ENCODE data around the gene CDH23. TPM values are rescaled to one million over a fixed set of nuclear protein-coding genes. Genes with fewer than 3 reads are reported as not detected.

Gene CDH23
- total RNA-seq, 2 donors from 2014 or later, result 1.7 to 11.2 TPM

DNA sequence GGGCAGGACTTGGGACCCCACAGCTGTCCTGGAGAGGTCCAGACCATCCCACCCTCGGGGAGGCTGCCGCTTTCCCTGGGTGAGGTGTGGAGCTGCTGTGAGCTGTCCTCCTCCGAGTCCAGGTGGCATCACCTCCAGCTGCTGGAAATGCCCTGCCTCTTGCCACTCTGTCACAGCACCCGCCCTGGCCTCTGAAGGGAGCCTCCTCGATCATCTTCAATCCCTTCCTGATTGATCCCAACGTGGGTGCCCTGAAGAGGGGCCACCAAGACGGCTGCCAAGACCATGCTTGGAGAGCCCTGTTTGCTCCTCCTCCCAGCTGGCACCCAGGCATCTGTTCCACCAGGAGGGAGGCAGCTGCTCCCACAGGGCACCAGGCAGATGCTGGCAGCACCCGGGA, 318.3 kb downstream of the CDH23 start:
- DNase-seq (ENCODE audit: low spot score in 2 of 2) (no peak), ATAC-seq (no peak)
- Mint-ChIP-seq H3K27ac (peak overlapping the region; percentile 52 to 97), H3K9me3 (no peaks in the 10 kb centered on the region), H3K36me3 (no peaks in the 10 kb centered on the region)

DNA sequence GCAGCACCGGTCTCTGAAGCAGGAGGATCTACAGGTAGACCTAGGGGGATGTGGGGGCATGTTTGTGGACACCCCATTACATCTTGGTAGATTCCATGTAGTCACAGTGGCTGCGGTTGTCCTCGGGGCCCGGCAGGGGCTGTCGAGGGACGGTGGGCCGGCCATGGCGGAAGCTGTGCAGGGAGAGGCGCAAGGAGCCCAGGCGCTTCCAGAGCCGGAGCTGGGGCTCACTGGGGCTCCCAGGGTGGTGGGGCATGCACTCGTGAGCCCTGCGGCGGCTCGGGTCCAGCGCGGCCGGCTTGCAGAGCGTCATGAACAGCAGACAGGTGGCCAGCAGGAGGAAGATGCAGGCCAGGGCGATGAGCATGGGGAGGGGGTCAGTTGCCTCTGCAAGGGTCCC, 319.1 kb downstream of the CDH23 start:
- ATAC-seq (no peak), DNase-seq (ENCODE audit: low spot score in 2 of 2) (no peak)
- H3K9me3 Mint-ChIP-seq, result no peaks in the 10 kb centered on the region
- H3K36me3 Mint-ChIP-seq, result no peaks in the 10 kb centered on the region
- peak overlapping the region in 1 of 2 donors; percentile 97 for H3K27ac Mint-ChIP-seq

DNA sequence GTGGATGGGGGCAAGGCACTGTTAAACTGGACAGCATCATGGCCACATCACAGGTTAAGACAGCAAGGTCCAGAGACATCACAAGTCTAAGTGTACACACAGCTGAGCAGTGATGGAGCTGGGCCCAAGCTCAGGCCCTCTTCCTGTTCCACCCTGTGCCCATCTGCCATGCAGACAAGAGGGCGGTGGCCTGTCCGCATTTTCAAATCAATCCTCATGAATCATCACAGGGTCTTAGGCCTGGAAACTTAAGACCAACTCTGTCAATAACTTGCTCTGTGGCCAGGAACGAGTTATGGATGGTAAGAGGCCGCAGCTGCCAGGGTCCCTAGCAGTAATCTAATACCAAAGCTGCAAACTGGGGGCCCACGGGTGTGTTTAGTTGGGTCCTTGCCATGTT, 319.7 kb downstream of the CDH23 start:
- DNase-seq (ENCODE audit: low spot score in 2 of 2), result no peak
- Mint-ChIP-seq H3K9me3 (no peaks in the 10 kb centered on the region), H3K36me3 (no peaks in the 10 kb centered on the region), H3K27ac (peak overlapping the region in 1 of 2 donors; percentile 97)
- no peak for ATAC-seq

DNA sequence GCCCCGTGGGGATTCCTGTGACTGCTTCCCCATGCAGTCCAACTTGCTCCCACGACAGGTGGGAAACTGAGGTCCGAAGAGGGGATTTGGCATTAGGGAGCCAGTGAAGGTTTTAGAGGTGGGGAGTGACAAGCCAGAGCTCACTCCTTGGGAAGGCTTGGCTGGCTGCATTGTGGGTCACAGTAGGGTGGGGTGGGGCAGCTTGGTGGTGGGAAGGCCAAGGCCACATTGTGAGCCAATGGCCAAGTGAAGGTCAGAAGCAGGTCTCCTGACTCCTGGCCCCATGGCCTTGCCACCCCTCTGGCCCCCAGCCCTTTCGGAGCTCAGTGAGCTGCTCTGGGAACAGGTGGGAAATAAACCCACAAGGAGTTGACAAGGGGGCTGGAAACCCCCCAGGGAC, 320.3 kb downstream of the CDH23 start:
- Mint-ChIP-seq H3K27ac (peak overlapping the region in 1 of 2 donors; percentile 61), H3K36me3 (no peaks in the 10 kb centered on the region), H3K9me3 (no peaks in the 10 kb centered on the region)
- no peak for ATAC-seq
- no peak for DNase-seq (ENCODE audit: low spot score in 2 of 2)

DNA sequence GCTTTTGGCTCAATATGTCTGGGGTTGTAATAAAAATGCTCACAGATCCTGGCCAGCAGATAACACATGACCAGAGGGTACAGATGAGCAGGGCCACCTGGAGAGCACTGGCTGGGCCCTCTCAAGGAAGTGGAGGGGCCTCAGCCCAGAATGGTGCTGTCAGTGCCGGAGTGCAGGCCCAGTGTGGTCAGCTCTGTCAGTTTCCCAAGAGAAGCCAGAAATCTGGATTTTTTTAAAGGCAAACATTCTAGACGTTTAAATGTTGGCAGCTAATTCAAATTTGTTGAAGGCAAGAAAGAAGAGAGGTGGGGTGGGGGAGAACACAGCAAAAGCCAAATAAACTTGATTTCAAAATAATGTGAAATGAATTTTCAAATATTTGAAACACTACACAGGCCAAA, 320.8 kb downstream of the CDH23 start:
- peak overlapping the region; percentile 61 to 70 for H3K27ac Mint-ChIP-seq
- H3K36me3 Mint-ChIP-seq, result no peaks in the 10 kb centered on the region
- H3K9me3 Mint-ChIP-seq, result no peaks in the 10 kb centered on the region
- no peak for ATAC-seq
- DNase-seq (ENCODE audit: low spot score in 2 of 2), result no peak

DNA sequence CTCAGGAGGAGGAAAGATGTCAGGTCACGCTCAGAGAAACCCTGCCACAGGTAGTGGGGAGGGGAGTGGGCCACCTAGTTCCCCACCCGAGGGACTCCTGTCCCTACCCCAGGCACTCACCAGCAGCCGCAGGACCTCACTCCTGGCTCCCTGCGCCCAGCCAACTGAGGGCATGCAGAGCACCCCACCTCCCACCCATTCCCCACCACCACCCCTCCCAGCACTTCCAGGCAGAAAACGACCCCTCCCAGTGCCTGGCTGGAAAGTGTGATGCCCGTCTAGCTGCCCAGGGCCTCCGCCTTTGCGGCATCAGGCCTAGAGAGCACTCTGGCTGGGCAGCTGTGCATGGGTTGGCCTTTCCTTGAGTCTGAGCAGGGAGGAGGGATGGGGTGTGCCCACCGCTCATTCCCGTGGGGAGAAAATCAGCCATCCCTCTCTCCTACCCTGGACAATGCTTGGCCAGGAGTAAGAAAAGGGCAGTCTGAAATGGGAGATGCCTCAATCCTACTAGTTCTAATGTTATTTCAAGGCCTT, 321.5 kb downstream of the CDH23 start:
- H3K36me3 Mint-ChIP-seq, result peaks cover 0 to under 1% of the 10 kb centered on the region in 2 donors
- no peaks in the 10 kb centered on the region for H3K9me3 Mint-ChIP-seq
- DNase-seq (ENCODE audit: low spot score in 2 of 2) (no peak), ATAC-seq (no peak)
- H3K27ac Mint-ChIP-seq, result no peak overlapping the region

DNA sequence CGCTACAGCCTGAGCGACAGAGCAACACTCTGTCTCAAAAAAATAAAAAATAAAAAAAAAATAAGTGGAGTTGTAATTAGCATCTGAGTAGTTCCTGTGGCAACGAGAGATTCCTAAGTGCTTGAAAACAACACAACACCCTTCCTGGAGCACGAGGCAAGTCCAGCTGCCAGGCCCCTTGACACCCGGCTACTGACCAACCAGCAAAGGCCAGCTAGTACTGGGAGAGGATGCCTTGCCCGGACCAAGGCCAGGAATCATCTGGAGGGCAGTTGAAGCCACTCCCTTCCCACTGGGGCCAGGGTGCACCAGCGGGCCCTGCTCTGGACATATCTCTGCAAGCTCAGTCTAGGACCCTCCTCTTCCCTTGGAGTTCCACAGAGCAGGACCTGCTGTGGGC, 322.3 kb downstream of the CDH23 start:
- no peaks in the 10 kb centered on the region for H3K9me3 Mint-ChIP-seq
- no peak for DNase-seq (ENCODE audit: low spot score in 2 of 2)
- H3K36me3 Mint-ChIP-seq, result peaks cover 0 to 4% of the 10 kb centered on the region in 2 donors
- ATAC-seq, result no peak
- H3K27ac Mint-ChIP-seq, result no peak overlapping the region

DNA sequence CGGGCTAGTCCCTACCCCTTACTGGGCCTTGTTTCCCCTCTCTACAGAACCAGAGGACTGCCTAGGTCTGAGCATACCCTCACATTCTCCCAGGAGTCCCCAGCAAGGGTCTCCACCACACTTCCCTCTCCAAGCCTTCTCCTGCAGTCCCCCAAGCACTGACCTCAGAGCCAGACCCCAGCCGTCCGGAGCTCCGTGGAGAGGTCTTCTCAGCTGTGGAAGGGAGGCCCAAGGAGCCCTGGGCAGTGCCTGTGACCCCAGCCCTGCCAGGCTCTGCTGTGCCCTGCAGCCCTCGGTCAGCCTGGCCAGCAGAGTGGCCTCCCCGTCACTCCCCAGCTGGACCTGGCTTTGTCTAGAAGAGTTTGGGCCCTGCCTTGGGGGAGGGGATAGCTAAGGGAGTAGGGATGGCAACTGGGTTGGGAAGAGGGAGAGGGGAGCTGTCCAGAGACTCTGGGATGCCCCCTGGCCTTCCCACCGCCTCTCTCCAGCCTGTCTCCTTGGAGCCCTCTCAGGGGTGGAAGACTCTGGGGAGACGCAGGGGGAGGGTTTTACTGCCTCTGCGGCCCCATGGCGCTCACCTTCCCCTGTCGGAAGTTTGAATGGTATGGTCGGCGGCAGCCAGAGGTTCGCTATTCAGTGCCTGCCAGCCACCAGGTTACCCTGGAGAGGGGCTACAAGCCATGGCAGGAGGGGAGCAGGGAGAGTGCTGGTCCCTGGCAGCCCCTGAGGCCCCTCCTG, 322.9 kb downstream of the CDH23 start, which contains the start of gene C10orf105:
TSS of gene C10orf105 (minus strand) at position 315 of the 738 bp plus-strand sequence. CDS start 3,441 bp downstream, outside the sequence.
- Mint-ChIP-seq H3K36me3 (peaks cover 0 to 4% of the 10 kb centered on the region in 2 donors), H3K27ac (peak within 1 kb of the TSS; percentile 56 to 75), H3K9me3 (no peaks in the 10 kb centered on the region)
- no peak for DNase-seq (ENCODE audit: low spot score in 2 of 2)
- ATAC-seq, result no peak

DNA sequence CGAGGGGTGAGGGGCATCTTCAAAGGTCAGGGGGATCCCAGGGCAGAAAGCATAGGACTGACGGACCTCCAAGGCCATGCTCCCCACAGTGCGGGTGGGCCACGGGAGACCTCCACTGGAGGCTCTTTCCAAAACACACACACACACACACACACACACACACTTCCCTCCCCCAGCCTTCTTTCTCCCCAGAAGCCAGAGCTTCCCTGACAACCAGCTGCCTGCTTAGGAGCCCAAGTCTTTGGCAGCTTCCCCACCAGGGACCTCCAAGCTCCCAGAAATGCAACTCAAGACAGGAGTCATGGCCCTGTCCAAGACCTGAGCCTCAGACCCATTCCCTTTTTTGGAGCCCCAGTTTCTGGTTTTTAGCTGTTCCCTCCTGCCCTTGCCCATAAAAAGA, 323.6 kb downstream of the CDH23 start:
- ATAC-seq (no peak), DNase-seq (ENCODE audit: low spot score in 2 of 2) (no peak)
- Mint-ChIP-seq H3K36me3 (peaks cover 0 to 4% of the 10 kb centered on the region in 2 donors), H3K27ac (peak overlapping the region in 1 of 2 donors; percentile 75), H3K9me3 (no peaks in the 10 kb centered on the region)

DNA sequence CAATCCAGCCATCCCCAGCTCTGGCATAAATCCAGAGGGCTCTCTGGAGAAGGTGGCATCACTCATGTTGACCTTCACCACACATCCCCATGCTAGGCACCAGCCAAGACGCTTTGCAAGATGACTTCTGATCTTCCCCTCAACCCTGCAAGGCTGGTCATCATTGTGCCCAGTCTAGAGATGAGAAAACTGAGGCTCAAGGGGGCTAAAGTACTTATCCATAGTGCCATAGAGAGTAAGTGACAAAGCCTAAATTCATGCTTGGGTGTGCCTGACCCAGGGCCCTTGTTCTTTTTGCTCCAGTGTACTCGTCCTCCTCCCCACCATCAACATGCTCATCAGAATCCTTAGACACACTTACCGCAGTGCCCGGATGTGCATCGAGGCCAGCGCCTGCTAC, 324.6 kb downstream of the CDH23 start:
- Mint-ChIP-seq H3K36me3 (peaks cover 0 to 4% of the 10 kb centered on the region in 2 donors), H3K9me3 (no peaks in the 10 kb centered on the region), H3K27ac (peak overlapping the region; percentile 48 to 75)
- no peak for ATAC-seq
- DNase-seq (ENCODE audit: low spot score in 2 of 2), result no peak

DNA sequence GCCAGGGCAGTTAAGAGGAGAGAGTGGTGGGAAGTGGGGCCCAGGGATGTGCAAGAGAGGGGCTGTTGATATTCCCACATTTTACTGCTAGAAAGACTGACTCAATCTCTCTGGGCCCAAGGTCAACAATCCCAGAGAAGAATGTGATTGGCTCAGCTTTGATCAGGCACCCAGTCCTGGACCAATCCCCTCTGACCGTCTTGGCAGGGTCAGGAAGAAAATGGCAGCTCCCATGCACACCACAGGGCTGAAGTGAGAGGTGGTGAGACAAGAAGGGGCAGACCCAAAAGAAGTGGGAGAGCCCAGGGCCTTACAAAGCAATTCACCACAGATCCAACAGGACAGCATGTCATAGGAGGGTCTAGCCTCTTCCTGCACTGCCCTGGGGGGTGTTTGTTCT, 326.1 kb downstream of the CDH23 start:
- no peak for DNase-seq (ENCODE audit: low spot score in 2 of 2)
- Mint-ChIP-seq H3K9me3 (no peaks in the 10 kb centered on the region), H3K27ac (peak overlapping the region in 1 of 2 donors; percentile 96), H3K36me3 (peaks cover 0 to 4% of the 10 kb centered on the region in 2 donors)
- ATAC-seq, result no peak

DNA sequence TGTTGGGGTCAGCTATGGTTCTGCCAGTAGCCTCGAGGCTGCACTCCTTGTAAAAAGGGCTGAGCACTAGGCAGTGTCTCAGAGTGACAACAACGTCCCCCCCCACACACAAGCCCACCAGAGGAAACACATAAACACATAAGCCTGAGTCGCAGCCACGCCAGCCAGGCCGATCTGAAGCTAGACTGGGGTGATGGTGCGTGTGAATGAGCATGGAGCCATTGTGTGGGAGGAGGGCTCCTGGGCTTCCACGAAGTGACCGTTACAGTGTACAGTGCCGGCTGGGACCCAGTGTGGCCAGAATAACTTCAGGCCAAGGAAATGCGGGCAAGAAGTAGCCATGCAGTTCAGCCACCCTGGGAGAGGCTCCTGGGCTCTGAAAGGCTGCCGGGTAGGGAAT, 326.6 kb downstream of the CDH23 start:
- DNase-seq (ENCODE audit: low spot score in 2 of 2) (no peak), ATAC-seq (no peak)
- peak overlapping the region; percentile 15 to 96 for H3K27ac Mint-ChIP-seq
- peaks cover 0 to 4% of the 10 kb centered on the region in 2 donors for H3K36me3 Mint-ChIP-seq
- H3K9me3 Mint-ChIP-seq, result no peaks in the 10 kb centered on the region

DNA sequence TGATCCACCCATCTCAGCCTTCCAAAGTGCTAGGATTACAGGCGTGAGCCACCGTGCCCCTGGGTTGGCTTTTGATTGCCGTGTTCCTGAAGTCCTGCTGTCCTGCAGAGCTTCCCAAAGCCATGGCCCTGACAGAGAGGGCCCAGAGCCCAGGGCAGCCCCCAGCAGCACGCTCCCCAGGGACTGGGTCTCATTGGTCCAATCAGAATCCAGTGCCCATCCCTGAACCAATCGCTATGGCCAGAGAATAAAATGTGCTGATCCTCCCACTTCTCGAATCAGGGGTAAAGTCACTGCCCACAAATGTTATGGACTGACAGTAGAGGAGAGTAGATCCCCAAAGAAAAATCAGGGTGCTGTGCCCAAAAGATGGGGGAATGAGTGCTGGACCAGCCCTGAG, 327.8 kb downstream of the CDH23 start:
- Mint-ChIP-seq H3K27ac (peak overlapping the region; percentile 88 to 96), H3K9me3 (no peaks in the 10 kb centered on the region), H3K36me3 (peaks cover 0 to 4% of the 10 kb centered on the region in 2 donors)
- DNase-seq (ENCODE audit: low spot score in 2 of 2) (no peak), ATAC-seq (no peak)

DNA sequence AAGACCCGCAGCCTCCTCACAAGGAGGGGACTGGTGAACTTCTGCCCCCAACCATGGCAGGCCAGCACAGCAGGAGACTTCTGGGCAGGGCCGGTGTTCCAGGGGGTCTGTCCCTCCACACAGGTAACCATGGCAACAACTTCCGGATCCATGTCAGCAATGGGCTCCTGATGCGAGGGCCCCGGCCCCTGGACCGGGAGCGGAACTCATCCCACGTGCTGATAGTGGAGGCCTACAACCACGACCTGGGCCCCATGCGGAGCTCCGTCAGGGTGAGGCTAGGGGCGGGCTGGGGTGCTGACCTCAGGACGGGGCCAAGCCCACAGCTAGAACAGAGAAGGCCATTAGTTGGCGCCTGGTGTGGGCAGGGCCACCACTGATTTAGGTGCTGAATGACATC, 328.5 kb downstream of the CDH23 start:
- H3K9me3 Mint-ChIP-seq, result no peaks in the 10 kb centered on the region
- peaks cover 0 to 4% of the 10 kb centered on the region in 2 donors for H3K36me3 Mint-ChIP-seq
- ATAC-seq (no peak), DNase-seq (ENCODE audit: low spot score in 2 of 2) (no peak)
- peak overlapping the region; percentile 96 to 97 for H3K27ac Mint-ChIP-seq

DNA sequence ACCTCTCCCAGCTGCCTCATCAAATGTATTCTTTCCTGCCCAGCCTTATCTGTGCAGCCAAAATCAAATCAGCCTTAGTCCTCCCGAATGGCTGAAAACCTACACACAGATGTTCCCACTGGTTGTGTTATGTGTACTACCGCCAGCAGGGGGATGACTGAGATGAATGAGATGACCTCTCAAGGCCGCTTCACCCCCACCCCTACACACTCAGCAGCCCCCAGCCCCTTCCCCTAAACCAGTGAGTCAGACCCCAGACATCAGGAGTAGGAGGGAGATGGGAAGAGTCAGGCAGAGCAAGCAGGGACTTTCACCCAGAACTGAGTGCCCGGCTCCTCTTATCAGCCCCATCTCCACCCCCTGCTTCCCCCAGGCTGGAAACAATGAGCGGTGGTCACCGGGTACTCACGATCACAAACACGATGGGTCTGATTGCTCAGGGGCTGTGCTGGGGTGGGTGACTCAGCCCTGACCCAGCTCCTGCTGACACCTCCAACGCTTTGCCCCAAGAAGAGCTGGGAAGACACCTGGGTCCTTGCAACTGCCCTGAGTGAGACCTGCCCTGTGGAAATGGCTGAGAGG, 329.4 kb downstream of the CDH23 start:
- Mint-ChIP-seq H3K36me3 (peaks cover 0 to 4% of the 10 kb centered on the region in 2 donors), H3K9me3 (no peaks in the 10 kb centered on the region), H3K27ac (peak overlapping the region; percentile 96 to 97)
- DNase-seq (ENCODE audit: low spot score in 2 of 2), result peak; percentile 64 to 95
- ATAC-seq, result peak; percentile 72 to 76

DNA sequence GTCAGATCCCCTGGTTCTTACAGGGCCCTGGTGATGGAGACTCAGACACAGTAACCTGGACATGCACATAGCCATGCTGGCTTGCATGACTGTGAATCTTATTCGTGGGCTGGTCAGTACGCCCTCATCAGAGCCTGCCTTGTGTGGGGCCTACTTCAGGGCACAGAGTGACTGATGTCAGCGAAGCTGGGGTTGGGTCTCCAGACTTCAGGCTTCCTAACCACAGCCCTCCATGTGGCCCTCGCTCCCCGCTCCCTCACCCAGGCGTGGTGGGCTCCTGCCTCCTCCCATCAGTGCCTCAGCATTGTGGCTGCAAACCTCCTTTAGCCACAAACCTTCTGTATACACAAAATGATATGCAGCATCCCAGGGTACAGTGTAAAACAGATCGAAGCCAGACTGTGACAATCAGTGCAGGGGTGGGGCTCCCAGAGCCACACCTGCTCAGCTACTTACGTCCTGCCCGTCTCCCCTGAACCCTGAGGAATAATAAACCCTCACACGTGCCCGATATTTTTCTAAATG, 329.9 kb downstream of the CDH23 start:
- H3K36me3 Mint-ChIP-seq, result peaks cover 0 to 4% of the 10 kb centered on the region in 2 donors
- peak overlapping the region; percentile 96 to 97 for H3K27ac Mint-ChIP-seq
- no peak for DNase-seq (ENCODE audit: low spot score in 2 of 2)
- no peaks in the 10 kb centered on the region for H3K9me3 Mint-ChIP-seq
- peak; percentile 15 to 44 for ATAC-seq

DNA sequence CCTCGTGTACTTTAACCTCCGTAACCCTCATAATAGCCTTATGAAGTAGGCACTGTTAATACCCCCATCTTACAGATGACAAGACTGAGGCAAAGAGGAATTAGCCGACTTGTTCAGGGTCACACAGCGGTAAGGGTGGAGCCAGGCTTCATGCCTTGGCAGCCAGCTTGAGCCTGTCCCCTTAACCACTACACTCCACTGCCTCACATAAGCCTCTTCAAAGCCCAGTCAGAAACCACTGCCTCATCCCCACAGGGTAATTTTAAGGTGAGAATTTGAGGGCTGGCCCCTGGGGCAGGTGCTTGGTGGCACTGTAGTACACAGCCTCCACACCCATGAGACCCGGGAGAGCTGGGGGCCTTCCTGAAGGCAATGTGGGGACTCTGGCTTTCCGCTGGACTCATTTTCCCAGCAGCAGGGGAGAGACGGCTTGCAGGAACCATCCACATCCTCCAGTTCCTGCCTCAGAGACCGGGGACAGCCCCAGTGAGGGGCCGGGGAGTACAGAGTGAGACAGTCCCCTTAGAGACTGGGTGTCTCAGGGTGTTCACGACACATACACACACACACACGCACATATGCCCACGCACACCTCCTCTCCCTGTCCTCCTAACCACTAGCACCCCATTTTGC, 330.5 kb downstream of the CDH23 start:
- Mint-ChIP-seq H3K36me3 (peaks cover 0 to 4% of the 10 kb centered on the region in 2 donors), H3K9me3 (no peaks in the 10 kb centered on the region), H3K27ac (peak overlapping the region; percentile 96 to 97)
- peak; percentile 51 to 86 for DNase-seq (ENCODE audit: low spot score in 2 of 2)
- ATAC-seq, result peak; percentile 58 to 64
